ENCODE measurements around the gene FBXW4.

GRCh38 chr10:101568054-101568745 is 126.8 kb downstream of the FBXW4 start:
- TF ChIP-seq CTCF (IDR thresholded peaks at IDR 0.05) (no peak), POLR2A (IDR thresholded peaks at IDR 0.05) (no peak)
